HL-60 (cell line): Measurements from ENCODE around the gene RASSF8.

ENCODE experiments used
- DNase-seq, 2 experiments: peaks; one replicate each; pipeline ENCODE4 v3.0.0-alpha.2; 2010 to 2020; ENCODE audit warnings: low read depth in 1 of 2, low spot score in 1 of 2
- H3K27ac ChIP-seq: fragments of 250-450 bp; sonication (Bioruptor Pico); replicated peaks from 2 replicates; pipeline ENCODE4 v1.5.1; 2020; ENCODE audit warnings: mild to moderate bottlenecking, moderate library complexity
- H3K27me3 ChIP-seq: fragments of 250-450 bp; sonication (Bioruptor Pico); 2 replicates; pipeline ENCODE4 v1.5.1; 2021; ENCODE audit warnings: mild to moderate bottlenecking, moderate library complexity; ENCODE audit not compliant: insufficient read depth, poor library complexity, severe bottlenecking
- H3K4me3 ChIP-seq: replicated peaks from 2 replicates; pipeline ENCODE4 v1.5.1; 2011; ENCODE audit warnings: mild to moderate bottlenecking, control low read depth, low read length; ENCODE audit not compliant: insufficient read depth
- GABPA ChIP-seq: IDR thresholded peaks from 2 replicates; pipeline ENCODE4 v1.6.1; 2012; ENCODE audit warnings: low read depth
- POLR2AphosphoS5 ChIP-seq: IDR thresholded peaks from 2 replicates; pipeline ENCODE4 v1.6.1; 2012; ENCODE audit warnings: low read depth
- REST ChIP-seq: IDR thresholded peaks from 2 replicates; pipeline ENCODE4 v1.6.1; 2012; ENCODE audit warnings: low read depth; ENCODE audit not compliant: insufficient replicate concordance
- SPI1 ChIP-seq: IDR thresholded peaks from 2 replicates; pipeline ENCODE4 v1.6.1; 2012; ENCODE audit warnings: low read depth, mild to moderate bottlenecking, borderline replicate concordance
- TF ChIP-seq, protein P1 (sequence below): IDR thresholded peaks from one replicate; pipeline ENCODE4 v1.5.1; 2011; ENCODE audit warnings: low read length, control low read depth, inconsistent platforms; ENCODE audit not compliant: insufficient read depth

Gene RASSF8

GRCh38 chr12:26022043-26022442 lies 63.6 kb downstream of the RASSF8 start:
- no peak for TF ChIP-seq POLR2AphosphoS5
- TF ChIP-seq, protein P1, sequence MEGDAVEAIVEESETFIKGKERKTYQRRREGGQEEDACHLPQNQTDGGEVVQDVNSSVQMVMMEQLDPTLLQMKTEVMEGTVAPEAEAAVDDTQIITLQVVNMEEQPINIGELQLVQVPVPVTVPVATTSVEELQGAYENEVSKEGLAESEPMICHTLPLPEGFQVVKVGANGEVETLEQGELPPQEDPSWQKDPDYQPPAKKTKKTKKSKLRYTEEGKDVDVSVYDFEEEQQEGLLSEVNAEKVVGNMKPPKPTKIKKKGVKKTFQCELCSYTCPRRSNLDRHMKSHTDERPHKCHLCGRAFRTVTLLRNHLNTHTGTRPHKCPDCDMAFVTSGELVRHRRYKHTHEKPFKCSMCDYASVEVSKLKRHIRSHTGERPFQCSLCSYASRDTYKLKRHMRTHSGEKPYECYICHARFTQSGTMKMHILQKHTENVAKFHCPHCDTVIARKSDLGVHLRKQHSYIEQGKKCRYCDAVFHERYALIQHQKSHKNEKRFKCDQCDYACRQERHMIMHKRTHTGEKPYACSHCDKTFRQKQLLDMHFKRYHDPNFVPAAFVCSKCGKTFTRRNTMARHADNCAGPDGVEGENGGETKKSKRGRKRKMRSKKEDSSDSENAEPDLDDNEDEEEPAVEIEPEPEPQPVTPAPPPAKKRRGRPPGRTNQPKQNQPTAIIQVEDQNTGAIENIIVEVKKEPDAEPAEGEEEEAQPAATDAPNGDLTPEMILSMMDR = no peak
- no peak for TF ChIP-seq SPI1
- no peak for TF ChIP-seq REST
- no peak for TF ChIP-seq GABPA
- H3K27ac ChIP-seq = no peak overlapping the region
- no peak overlapping the region for H3K4me3 ChIP-seq
- DNase-seq = no peak
- peaks cover 7% of the 10 kb centered on the region for H3K27me3 ChIP-seq

DNA sequence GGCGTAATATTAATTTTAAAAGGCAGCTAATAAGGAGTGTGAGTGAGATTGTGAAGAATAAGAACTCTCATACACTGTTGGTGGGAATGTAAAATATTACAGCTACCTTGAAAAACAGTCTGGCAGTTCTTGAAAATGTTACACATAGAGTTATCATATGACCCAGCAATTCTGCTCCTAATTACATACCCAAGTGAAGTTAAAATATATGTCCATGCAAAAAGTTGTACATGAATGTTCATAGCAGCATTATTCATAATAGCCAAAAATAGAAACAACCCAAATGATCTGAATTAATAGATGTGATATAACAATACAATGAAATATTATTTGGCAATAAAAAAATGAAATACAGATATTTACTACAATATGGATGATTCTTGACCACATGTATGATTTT lies 68.2 kb downstream of the RASSF8 start:
- Histone ChIP-seq H3K27me3 (peaks cover 3% of the 10 kb centered on the region), H3K4me3 (no peak overlapping the region), H3K27ac (no peak overlapping the region)
- no peak for DNase-seq
- TF ChIP-seq, protein P1 = no peak
- TF ChIP-seq SPI1 (no peak), REST (no peak), GABPA (no peak), POLR2AphosphoS5 (no peak)

DNA sequence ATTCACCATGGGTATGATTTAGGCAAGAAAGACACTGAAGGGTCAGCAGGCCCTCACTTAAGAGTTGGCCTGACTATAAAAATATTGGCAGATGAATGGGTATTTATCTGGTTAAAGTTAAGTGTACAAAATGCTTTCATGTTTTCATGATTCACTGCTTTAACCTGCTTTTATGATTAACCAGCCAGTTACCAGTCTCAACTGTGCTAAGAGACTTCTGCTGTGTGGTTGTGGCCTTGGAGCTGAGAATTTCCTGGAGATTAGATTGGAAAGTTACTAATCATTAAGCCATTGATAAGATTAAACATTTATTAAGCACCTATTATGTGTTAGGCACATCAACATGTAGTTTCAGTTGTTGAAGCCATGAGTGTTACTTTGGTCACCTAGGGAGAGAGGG lies 68.9 kb downstream of the RASSF8 start:
- TF ChIP-seq REST (no peak), GABPA (no peak), SPI1 (no peak), POLR2AphosphoS5 (no peak)
- TF ChIP-seq, protein P1 = no peak
- DNase-seq = no peak
- no peak overlapping the region for H3K4me3 ChIP-seq
- no peak overlapping the region for H3K27ac ChIP-seq
- H3K27me3 ChIP-seq = peaks cover 3% of the 10 kb centered on the region
